Nucleus accumbens (tissue), 56 donors: ENCODE results near the gene ZBTB32.

Source experiments
- DNase-seq, 56 donors: peaks; one replicate each; lab custom pipeline; 2025; lab: John Stamatoyannopoulos, UW

ZBTB32 gene

DNA sequence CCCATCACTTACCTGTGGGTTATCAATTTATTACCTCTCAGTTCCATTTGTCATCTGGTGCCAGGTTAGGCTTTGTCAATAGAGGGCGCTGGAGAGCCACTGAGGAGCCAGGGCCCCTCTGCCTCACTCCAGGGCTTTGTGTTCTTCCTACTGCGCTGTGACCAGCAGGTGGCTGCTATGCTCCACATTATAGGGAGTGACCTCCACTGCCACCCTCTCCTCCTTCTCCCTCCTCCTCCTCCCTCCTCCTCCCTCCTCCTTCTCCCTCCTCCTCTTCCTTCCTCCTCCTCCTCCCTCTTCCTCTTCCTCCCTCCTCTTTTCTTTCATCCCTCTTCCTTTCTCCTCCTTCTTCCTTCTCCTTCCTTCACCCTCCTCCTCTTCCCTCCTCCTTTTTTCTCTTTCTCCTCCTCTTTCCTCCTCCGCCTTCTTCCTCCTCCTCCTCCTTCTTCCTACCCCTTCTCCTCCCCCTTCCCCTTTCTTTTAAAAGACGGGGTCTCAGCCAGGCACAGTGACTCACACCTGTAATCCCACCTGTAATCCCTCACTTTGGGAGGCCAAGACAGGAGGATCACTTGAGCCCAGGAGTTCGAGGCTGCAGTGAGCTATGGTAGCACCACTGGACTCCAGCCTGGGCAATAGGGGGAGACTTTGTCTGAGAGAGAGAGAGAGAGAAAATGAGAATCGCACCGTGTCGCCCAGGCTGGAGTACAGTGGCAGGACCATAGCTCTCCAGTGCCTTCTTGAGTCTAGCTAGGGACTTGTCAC lies 10.3 kb upstream of the ZBTB32 start:
- DNase-seq, result peak in 55 of 56 donors; percentile 27 to 92 (median 72)

DNA sequence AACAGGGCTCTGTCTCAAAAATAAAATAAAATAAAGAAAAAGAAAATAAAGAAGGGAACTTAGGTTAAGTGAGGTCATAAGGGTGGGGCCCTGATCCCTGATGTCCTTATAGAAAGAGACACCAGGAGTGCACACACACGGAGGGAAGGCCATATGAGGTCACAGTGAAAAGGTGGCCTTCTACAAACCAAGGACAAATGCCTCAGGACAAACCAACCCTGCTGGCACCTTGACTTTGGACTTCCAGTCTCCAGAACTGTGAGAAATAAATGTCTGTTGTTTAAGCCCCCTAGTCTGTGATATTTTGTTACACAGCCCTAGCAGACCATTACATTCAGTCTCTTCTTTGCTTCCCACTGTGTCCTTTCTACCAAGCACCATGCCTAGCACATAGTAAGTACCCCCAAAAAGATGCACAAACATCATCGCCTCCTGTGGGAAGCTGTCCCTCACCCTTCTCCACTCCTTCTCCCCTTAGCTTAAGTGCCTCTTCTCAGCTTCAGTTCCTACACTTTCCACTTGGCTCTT lies 8.4 kb upstream of the ZBTB32 start:
- no peak for DNase-seq

DNA sequence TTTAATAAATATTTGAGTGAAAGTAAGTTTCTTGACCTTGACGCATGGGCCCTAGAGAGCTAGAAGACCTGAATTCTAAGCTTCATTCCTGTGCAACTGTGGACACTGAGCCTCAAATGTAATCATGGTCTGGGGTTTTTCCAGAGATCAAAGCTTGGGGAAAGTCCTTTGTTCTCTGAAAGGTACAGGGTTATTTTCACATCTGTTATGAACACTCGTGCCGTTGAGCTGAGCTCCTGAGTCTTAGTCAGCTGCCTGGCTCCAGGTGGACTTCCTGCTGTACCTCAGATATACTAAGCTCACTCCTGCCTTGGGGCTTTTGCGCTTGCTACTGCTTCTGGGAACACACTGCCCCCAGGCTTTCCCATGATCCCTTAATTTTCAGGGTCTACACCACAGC lies 7.5 kb upstream of the ZBTB32 start:
- no peak for DNase-seq

DNA sequence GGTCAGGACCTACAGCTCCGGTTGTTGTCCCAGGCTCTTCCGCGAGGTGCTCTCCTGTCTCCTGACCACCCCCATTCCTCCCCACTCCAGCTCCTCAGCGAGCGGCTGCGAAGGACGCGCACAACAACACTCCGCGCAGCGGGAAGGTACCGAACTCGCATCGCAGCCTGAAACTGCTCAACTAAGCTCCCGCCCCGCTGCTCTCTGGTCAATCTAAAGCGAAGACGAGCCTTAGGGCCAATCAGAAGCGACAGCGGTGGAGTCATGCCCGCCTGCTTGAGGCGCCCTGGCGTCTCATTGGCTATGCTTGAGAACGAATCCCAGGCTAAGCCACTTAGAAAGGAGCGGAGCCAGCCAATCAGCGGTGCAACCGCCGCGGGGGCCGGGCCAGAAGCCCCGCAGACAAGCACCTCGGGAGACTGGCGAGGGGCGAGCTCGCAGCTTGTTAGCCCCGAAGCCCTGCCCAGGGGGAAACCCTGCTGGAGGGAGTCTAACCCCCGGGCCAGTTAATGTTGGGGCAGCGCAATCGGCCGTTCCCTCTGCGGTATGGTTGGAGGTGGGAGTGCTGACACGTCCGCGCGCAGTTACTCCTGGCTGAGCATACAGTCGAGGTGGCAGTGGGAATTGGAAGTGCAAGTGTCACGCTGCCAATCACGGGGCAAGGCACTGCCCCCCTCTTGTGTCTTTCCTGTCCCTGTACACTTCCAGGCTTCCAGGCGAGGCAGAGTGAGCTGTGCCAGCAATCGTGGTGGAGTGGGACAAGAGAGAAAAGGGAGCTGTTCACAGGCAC lies 1.9 kb upstream of the ZBTB32 start:
- peak; percentile 54 to 99 (median 95) for DNase-seq

DNA sequence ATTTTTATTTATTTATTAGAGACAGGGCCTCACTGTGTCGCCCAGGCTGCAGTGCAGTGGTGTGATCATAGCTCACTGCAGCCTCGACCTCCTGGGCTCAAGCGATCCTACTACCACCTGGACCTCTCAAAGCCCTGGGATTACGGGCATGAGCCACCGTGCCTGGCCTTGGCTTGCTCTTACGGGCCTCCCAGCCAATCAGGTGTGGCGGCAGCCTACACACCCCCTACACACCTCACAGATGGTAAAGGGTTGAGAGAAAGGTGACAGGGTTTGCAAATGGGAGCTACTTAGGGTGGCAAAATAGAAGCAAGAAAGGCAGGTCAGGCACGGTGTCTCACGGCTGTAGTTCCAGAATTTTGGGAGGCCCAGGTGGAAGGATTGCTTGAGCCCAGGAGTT lies 1.0 kb upstream of the ZBTB32 start:
- no peak for DNase-seq

DNA sequence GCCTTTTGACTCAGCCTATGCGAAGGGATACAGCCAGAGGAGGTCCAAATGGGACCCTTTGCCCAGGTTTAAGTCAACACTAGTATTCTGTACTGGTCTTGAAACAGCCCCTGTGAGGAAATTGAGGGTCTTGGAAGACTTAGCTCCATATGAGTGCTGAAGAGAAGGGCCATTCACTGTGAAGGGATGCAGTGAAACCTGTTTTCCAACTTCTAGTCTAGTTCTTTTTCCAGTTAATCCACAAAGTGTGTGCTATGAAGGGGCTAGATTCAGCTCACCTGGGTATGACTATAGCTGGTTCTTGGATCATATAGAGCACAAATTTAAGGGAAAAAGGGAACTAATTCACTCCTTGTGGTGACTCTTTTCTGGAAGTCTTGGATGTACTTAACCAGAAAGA lies 4.0 kb downstream of the ZBTB32 start:
- DNase-seq, result no peak

DNA sequence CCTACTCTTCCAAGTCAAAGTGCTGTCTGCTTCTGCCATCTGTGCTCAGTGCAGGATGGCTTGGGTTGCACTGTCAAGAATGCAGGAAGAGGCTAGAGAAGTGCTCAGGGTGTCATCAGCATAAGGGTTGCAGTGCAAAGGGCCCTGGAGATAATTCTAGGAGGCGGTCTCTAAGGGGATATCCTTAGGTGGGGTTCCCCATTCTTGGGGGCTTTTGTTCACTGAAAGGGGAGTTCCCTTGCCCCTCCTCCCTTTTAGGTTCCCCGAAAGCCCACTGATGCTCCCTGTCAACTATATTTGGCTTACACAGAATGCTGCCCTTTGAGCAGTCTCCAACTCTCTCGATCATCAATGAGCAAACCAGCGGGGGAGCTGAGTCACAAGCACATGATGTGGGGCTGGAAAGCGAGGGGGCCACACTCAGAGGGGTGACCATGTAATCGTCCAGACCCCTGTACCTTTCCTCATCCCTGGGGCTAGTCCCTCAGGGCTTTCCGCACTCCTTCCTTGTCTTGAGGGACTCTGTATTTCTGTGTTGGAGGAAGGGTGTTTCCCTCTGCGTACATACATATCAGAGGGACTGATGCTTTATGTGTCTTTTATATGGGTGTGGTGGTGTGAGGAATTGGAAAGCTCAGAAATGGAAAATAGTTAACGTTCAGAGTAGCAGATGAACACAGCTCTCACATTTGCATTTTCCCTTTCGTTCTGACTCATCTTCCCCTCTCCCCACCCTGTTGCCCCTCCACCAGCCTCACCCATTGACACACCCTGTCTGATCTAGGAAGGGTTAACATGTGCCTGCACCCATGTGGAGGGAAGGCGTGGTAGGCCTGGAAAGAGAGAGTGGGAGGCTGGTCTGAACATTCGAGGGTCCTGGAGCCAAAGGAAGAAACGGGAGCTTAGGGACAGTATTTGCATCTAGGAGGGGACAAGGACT lies 6.7 kb downstream of the ZBTB32 start:
- DNase-seq, result peak in 7 of 56 donors; percentile 2 to 31 (median 14)

DNA sequence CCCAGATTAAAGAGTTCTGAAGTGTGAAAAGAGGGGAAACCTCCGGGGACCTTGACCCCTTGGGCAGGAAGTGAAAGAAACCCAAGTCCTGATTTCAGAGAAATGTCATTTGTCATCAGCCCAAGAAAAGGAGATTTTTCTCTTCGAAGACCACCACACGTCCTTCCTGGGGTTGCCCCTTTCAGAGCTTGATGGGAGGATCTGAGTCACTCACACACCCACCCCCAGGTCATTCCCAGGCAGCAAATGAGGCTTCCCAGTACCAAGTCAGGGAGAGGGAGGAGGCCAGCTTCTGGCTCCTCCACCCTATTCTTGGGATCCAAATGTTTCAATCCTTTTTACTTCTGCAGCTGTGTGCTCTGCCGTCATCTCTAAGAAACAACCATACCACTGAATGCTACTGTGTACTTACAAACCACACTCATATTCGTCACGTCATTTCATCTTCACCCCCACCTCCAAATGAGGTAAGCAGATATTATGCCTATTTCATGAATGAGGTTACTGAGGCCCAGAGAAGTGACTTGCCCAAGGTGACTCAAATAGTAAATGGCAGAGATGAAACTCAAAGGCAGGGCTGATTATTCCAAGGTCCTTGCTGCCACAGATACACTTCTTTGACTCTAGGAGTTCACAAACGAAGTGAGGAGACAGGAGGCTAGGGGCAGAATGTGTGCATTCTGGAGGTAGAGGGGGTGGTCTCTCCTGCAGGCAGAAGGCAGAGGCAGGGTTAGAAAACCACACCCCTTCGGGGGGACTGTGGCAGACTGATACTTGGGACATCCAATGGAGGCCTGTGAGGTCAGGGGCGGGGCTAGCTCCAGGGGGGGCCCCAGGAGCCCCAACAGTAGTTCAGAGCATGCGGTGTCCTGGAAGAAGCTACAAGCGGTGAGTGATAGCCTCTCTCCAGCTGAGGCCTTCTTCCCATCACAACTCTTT lies 8.5 kb downstream of the ZBTB32 start:
- no peak for DNase-seq

DNA sequence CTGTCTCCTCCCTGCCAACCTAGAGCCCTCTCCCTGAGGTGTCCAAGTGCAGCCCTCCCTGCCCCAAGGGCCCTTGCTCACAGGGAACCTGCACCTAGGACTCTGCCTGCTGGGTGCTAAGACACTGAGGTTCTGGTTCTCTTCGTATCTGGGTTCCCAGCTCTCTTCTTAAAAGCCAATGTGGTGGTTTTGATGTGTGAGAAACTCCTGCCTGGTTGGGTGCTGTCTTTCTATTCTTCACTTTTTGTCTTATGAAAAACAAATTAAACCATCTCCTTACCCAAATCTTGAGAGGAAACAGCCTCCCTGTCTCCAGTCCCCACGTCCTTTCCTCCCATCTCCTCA lies 9.1 kb downstream of the ZBTB32 start:
- no peak for DNase-seq

DNA sequence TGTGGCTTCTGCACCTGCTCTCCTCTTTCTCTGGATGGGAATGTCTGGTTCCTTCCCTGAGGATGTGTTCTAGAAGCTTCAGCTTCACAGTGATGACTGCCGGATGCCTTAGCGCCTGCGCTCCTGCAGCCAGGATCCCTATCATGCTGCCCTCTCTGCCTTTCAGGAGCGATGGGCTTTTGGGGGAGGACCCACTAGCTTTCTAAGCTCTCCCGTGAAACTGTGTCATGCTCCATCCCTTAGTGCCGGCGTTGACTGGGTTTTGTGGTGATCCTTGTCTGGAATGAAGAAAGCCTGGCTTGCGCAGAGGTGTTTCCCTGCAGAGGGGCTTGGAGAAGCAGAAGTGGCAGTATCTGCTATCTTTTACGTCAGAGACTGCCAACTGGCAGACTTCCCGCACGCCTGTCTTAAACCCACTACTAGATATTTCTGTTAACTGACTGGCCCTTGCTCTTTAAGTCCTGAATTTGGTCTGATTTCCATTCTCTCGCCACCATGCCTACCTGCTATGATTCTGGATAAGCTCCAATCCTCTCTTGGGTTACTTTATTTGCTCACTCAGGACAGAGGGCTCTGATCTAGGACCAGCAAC lies 9.6 kb downstream of the ZBTB32 start:
- DNase-seq, result no peak

DNA sequence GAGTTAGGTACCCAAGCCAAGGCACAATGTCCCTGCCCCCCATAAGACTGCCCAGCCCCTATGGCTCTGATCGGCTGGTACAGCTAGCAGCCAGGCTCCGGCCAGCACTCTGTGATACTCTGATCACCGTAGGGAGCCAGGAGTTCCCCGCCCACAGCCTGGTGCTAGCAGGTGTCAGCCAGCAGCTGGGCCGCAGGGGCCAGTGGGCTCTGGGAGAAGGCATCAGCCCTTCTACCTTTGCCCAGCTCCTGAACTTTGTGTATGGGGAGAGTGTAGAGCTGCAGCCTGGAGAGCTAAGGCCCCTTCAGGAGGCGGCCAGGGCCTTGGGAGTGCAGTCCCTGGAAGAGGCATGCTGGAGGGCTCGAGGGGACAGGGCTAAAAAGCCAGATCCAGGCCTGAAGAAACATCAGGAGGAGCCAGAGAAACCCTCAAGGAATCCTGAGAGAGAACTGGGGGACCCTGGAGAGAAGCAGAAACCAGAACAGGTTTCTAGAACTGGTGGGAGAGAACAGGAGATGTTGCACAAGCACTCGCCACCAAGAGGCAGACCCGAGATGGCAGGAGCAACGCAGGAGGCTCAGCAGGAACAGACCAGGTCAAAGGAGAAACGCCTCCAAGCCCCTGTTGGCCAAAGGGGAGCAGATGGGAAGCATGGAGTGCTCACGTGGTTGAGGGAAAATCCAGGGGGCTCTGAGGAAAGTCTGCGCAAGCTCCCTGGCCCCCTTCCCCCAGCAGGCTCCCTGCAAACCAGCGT lies 10.4 kb downstream of the ZBTB32 start:
- DNase-seq, result no peak

DNA sequence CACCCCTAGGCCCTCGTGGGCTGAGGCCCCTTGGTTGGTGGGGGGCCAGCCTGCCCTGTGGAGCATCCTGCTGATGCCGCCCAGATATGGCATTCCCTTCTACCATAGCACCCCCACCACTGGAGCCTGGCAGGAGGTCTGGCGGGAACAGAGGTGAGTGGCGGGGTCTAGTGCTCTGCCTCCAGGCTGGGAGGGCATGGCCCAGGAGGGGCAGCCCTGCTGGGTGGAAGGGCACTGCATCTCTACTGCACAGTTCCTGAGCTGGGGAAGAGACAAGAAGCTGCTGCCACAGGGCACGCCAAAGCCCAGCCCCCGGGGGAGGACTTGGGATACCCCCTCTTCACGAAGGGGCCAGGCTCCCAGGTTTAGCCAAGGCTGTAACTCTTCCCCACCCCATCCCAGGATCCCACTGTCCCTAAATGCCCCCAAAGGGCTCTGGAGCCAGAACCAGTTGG lies 11.0 kb downstream of the ZBTB32 start:
- no peak for DNase-seq

DNA sequence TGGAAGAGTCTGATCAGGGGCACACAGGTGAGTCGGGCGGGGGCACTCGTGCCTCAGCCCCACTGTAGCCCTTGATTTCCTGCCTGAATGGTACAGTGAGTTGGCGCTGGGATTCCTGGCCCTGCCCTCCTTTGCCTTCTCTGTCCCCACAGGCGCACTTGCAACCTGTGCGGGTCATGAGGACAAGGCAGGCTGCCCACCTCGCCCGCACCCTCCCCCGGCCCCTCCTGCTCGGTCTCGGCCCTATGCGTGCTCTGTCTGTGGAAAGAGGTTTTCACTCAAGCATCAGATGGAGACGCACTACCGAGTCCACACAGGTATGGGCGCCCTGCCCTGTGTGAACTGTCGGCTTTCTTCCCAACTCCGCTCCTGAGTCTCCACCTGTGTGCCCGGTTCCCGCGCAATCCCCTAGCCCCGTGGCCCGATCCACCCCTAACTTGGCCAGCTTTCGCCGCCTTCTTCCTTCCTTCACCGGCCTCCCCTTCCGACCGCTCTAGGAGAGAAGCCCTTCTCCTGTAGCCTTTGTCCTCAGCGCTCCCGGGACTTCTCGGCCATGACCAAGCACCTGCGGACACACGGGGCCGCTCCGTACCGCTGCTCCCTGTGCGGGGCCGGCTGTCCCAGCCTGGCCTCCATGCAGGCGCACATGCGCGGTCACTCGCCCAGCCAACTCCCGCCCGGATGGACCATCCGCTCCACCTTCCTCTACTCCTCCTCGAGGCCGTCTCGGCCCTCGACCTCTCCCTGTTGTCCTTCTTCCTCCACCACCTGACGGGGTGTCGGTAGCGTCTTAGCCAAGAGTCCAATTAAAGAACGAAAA lies 11.8 kb downstream of the ZBTB32 start:
- peak in 30 of 56 donors; percentile 50 to 91 (median 69) for DNase-seq

DNA sequence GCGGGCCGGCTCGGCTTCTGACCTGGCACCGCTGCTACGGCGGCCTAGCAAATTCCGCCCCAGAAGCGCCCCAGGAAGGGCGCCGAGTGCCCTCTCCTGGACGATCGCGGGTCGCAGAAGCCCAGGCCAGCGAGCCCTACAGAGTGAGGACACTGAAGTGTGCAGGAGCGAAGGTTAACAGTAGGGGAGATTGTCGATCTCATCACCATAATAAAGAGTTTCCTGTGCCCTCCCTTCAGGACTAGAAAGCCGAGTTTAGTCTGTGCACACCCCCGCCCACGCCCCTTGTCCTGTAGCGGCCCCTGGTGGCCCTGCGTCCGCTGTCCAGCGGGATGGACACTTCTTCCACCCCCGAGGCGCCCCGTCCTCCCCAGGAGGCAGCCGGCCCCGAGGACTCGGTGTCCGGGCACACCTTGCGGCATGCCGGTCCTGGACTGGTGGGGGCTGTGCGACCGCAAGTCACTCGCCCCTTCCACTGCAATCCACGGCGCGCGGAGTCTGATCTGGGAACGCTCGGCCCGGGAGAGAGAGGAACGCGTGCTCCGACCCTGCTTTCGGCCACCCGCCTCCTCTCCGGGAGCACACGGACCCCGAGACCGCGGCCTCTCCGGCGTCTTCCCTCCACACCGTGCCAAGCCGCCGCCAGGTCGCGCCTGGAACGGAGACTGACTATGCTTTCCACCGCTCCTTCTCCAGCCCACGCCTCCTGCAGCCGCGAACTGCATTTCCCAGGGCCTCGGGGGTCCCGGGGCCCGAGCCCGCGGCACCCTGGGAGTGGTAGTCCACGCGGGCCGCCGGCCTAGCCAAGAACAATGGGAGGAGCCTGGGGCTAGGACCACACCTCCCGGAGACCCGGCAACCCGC lies 12.7 kb downstream of the ZBTB32 start:
- DNase-seq, result peak; percentile 56 to 97 (median 91)

DNA sequence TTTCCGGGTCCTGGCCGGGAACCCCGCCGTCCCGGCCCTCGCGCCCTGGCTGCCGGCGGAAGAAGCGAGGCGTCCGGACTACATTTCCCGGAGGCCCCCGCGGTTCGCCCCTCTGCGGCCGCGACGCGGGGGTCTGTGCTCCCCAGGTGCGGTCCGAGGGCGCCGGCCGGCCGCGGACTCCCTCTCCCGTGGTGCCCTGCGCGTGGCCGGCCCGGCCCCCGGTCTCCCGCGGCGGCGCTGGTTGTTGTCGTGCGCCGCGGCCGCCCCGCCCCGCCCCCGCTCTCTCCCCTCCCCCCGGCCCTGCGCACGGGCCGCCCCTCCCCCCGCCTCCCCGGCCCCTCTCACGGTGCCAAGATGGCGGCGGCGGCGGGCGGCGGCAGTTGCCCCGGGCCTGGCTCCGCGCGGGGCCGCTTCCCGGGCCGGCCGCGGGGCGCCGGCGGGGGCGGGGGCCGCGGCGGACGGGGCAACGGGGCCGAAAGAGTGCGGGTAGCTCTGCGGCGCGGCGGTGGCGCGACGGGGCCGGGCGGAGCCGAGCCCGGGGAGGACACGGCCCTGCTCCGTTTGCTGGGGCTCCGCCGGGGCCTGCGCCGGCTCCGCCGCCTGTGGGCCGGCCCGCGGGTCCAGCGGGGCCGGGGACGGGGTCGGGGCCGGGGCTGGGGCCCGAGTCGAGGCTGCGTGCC lies 13.4 kb downstream of the ZBTB32 start, which contains the start of gene KMT2B:
KMT2B (plus strand) TSS at position 339 of the 680 bp plus-strand sequence; CDS start at position 355, 16 bp downstream.
- peak in 20 of 56 donors; percentile 20 to 96 (median 90) for DNase-seq
